ENCODE measurements around the gene STAG1. TPM values are rescaled to one million over a fixed set of nuclear protein-coding genes. Genes with fewer than 3 reads are reported as not detected.
"Not testable (repeated sequence)": the region's sequence is repeated elsewhere in the genome, so short reads cannot be mapped to it uniquely, and the experiment has no call there.

Gene STAG1
- total RNA-seq, 1 donor from 2014 or later = 18.4 TPM

DNA sequence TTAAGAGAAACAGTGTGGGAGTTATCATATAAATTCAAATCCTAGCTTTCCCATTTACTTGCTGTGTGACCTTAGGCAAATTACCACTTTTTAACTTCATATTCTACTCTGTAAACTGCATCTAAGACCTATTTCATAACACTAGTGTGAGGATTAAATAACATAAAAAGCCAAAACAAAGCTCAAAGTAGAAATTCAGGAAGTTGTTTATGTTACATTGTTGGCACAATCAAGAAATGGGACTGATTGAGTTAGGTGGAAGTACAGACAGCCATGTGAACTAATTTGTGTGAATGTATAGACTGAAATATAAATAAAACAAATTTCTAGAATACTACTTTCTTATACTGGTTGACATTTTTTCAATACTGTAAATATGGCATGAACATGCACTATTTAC, 131.7 kb downstream of the STAG1 start:
- Histone ChIP-seq H3K9me3 (replicated peaks) (no peaks in the 10 kb centered on the region), H3K4me1 (peaks cover 20% of the 10 kb centered on the region), H3K4me3 (no peak overlapping the region), H3K27ac (replicated peaks) (no peak overlapping the region), H3K36me3 (no peaks in the 10 kb centered on the region), H3K27me3 (ENCODE audit: low read depth) (no peaks in the 10 kb centered on the region)
- DNase-seq = no peak
- TF ChIP-seq, protein P1, sequence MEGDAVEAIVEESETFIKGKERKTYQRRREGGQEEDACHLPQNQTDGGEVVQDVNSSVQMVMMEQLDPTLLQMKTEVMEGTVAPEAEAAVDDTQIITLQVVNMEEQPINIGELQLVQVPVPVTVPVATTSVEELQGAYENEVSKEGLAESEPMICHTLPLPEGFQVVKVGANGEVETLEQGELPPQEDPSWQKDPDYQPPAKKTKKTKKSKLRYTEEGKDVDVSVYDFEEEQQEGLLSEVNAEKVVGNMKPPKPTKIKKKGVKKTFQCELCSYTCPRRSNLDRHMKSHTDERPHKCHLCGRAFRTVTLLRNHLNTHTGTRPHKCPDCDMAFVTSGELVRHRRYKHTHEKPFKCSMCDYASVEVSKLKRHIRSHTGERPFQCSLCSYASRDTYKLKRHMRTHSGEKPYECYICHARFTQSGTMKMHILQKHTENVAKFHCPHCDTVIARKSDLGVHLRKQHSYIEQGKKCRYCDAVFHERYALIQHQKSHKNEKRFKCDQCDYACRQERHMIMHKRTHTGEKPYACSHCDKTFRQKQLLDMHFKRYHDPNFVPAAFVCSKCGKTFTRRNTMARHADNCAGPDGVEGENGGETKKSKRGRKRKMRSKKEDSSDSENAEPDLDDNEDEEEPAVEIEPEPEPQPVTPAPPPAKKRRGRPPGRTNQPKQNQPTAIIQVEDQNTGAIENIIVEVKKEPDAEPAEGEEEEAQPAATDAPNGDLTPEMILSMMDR (IDR thresholded peaks at IDR 0.05; ENCODE audit: borderline replicate concordance) = no peak
- intact Hi-C loops (cut with micrococcal nuclease) = no loop called here

DNA sequence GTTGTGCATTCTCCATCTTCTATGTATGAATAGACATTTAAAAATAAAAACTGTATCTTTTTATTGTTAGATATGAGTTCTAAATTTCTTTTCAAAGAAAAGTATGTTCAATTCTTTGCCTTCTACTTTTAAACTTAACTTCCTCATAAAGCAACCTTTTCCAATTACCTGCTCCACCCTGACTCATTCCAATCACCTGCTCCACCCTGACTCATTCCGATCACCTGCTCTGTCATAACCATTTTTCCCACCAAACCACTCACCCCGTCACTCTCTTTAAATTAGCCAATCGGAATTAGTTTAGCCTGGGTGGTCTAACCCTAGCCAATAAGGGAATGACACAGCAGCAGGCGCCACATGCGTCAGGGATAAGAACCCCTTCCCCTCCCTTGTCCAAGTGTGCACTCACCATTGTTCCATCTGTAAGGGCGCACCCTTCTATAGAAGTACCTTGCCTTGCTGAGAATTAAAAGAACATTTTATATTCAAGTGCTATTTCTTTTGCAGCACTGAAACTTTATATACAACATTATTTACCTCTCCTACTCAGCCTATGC, 134.1 kb downstream of the STAG1 start:
- DNase-seq; H3K27me3 ChIP-seq (ENCODE audit: low read depth); H3K27ac ChIP-seq (replicated peaks); H3K9me3 ChIP-seq (replicated peaks); H3K4me3 ChIP-seq; H3K36me3 ChIP-seq; intact Hi-C loops (cut with micrococcal nuclease); H3K4me1 ChIP-seq: not testable (repeated sequence)

DNA sequence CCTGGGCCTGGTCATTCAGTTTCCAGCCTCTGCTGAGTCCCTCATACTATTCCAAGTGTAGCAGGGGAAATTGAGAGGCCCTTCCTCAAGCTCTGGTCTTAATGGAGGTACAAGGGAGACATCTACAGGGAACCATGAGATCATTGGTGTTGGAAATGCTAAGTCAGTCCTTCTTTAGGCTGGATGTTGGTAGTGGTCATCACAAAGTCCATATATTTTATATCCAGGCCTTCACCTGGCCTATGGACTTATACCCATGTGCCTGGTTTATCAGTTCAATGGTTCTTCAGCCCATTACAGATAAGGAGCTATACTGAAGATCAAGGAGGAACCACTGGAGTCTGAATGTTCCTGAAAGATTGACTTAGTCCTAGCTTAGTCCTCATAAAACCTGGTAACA, 135.0 kb downstream of the STAG1 start:
- Histone ChIP-seq H3K9me3 (replicated peaks) (no peaks in the 10 kb centered on the region), H3K4me1 (peaks cover 8% of the 10 kb centered on the region), H3K27ac (replicated peaks) (no peak overlapping the region), H3K4me3 (no peak overlapping the region), H3K27me3 (ENCODE audit: low read depth) (no peaks in the 10 kb centered on the region), H3K36me3 (no peaks in the 10 kb centered on the region)
- TF ChIP-seq, protein P1 (IDR thresholded peaks at IDR 0.05; ENCODE audit: borderline replicate concordance) = no peak
- intact Hi-C loops (cut with micrococcal nuclease) = no loop called here
- DNase-seq = no peak

DNA sequence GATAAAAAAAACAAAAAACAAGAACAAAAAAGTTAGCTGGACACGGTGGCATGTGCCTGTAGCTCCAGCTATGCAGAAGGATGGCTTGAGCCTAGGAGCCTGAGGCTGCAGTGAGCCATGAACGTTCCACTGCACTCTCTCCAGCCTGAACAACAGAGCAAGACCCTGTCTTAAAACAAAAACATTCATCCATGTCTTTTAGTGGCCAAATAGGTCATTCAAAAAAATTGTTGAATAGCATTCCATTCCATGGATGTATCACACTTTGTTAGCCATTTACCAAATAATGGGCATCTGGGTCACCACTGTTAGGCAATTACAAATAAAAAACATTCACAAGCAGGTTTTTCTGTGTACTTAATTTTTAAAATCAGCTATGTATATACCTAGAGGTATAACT, 139.7 kb downstream of the STAG1 start:
- no peak overlapping the region for H3K27ac ChIP-seq (replicated peaks)
- H3K4me1 ChIP-seq = peaks cover 8% of the 10 kb centered on the region
- H3K9me3 ChIP-seq (replicated peaks) = no peaks in the 10 kb centered on the region
- no peak overlapping the region for H3K4me3 ChIP-seq
- H3K36me3 ChIP-seq = no peaks in the 10 kb centered on the region
- TF ChIP-seq, protein P1 (IDR thresholded peaks at IDR 0.05; ENCODE audit: borderline replicate concordance) = no peak
- H3K27me3 ChIP-seq (ENCODE audit: low read depth) = no peaks in the 10 kb centered on the region
- intact Hi-C loops (cut with micrococcal nuclease) = no loop called here
- no peak for DNase-seq

DNA sequence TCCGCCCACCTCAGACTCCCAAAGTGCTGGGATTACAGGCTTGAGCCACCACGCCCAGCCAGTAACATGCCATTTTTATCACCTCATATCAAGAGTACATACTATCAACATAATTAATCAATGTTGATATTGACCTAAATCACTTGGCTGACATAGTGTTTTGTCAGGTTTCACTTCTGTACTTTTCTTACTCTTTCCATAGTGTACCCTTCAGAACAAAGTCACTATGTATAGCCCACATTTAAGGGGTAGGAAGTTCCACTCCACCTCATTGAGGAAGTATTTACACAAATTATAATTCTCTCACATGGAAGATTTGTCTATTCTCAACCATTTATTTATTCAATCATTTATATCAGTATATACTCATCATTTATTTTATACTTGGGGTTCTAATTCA, 145.2 kb downstream of the STAG1 start:
- H3K36me3 ChIP-seq = peaks cover 21% of the 10 kb centered on the region
- H3K27me3 ChIP-seq (ENCODE audit: low read depth) = no peaks in the 10 kb centered on the region
- H3K4me3 ChIP-seq = no peak overlapping the region
- no peaks in the 10 kb centered on the region for H3K9me3 ChIP-seq (replicated peaks)
- DNase-seq = no peak
- H3K27ac ChIP-seq (replicated peaks) = no peak overlapping the region
- TF ChIP-seq, protein P1 (IDR thresholded peaks at IDR 0.05; ENCODE audit: borderline replicate concordance) = no peak
- H3K4me1 ChIP-seq = no peaks in the 10 kb centered on the region
- intact Hi-C loops (cut with micrococcal nuclease) = no loop called here

DNA sequence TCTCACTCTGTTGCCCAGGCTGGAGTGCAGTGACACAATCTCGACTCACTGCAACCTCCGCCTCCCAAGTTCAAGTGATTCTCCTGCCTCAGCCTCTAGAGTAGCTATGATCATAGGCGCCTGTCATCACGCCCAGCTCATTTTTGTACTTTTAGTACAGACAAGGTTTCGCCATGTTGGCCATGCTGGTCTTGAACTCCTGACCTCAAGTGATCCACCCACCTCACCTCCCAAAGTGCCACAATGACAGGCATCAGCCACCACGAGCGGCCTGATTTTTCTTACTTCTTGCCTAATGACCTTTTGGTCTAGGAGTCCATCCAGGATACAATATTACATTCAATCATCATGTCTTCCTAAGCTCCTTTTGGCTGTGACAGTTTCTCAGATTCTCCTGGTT, 146.0 kb downstream of the STAG1 start:
- H3K27me3 ChIP-seq (ENCODE audit: low read depth); intact Hi-C loops (cut with micrococcal nuclease); H3K4me1 ChIP-seq; DNase-seq; H3K9me3 ChIP-seq (replicated peaks); H3K27ac ChIP-seq (replicated peaks); H3K4me3 ChIP-seq: not testable (repeated sequence)
- H3K36me3 ChIP-seq = peaks cover 26% of the 10 kb centered on the region

DNA sequence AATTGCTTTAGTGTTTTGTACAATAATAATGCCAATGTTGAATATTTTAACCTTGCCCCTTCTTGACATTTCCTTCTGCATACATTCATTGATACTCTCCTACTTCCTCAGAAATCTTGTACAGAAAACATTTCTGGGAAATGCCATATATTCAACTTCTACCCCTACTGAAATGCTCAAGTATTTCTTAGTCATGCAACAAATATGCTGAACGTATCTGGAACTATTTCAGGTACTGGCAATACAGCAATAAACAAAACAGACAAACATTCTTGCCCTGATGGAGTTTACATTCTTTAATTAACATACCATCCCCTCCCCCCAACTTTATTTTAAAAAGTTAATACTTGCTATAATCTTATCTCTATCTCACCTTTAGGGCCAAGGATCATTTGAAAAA, 147.2 kb downstream of the STAG1 start:
- no peak overlapping the region for H3K4me3 ChIP-seq
- no peaks in the 10 kb centered on the region for H3K27me3 ChIP-seq (ENCODE audit: low read depth)
- H3K4me1 ChIP-seq = no peaks in the 10 kb centered on the region
- DNase-seq = no peak
- H3K36me3 ChIP-seq = peaks cover 26% of the 10 kb centered on the region
- H3K9me3 ChIP-seq (replicated peaks) = no peaks in the 10 kb centered on the region
- TF ChIP-seq, protein P1 (IDR thresholded peaks at IDR 0.05; ENCODE audit: borderline replicate concordance) = no peak
- intact Hi-C loops (cut with micrococcal nuclease) = no loop called here
- H3K27ac ChIP-seq (replicated peaks) = no peak overlapping the region
